GM12878 (cell line): ENCODE measurements around the gene STAMBP. TPM values are rescaled to one million over a fixed set of nuclear protein-coding genes. Genes with fewer than 3 reads are reported as not detected.

Source experiments
- ATAC-seq: fragments of 200-7000 bp; cut with Tn5 transposase; 3 replicates; pipeline ENCODE4 v1.9.1; 2020; ENCODE audit warnings: mild to moderate bottlenecking, moderate library complexity
- BruUV-seq: library from RNA; stranded (reverse); fragments of 400-500 nt; replicated peaks from 2 replicates; lab custom pipeline; 2021; lab: Mats Ljungman, UMichigan
- CTCF ChIA-PET: fragments of 300-600 bp; sonication (Branson Sonifier 250); formaldehyde crosslinking; extraction: SDS; loops from one replicate; lab custom pipeline; 2021; ENCODE audit warnings: inconsistent platforms; lab: Yijun Ruan, JAX
- POLR2A ChIA-PET: fragments of 350-600 bp; formaldehyde crosslinking; extraction: SDS; loops from one replicate; lab custom pipeline; 2021; ENCODE audit warnings: inconsistent platforms; lab: Charles Lee
- RAD21 ChIA-PET: fragments of 300-600 bp; sonication (Branson Sonifier 250); formaldehyde crosslinking; loops from one replicate; lab custom pipeline; 2023; ENCODE audit warnings: antibody characterized with exemption; ENCODE audit not compliant: unreplicated experiment; lab: Charles Lee
- SMC1A ChIA-PET: fragments of 300-600 bp; sonication (Branson Sonifier 250); formaldehyde crosslinking; loops from one replicate; lab custom pipeline; 2023; ENCODE audit not compliant: unreplicated experiment, uncharacterized antibody; lab: Charles Lee
- DNase-seq: peaks from one replicate; pipeline ENCODE4 v3.0.0-alpha.2; 2011; ENCODE audit warnings: low read depth, low spot score
- FAIRE-seq: peaks from 3 replicates; lab custom pipeline; 2011; peaks lifted over from hg19 to GRCh38; lab: Jason Lieb, UNC
- H2AFZ ChIP-seq: 2 replicates; pipeline ENCODE4 v1.6.0; 2011; ENCODE audit warnings: low read depth, low read length, control low read depth; ENCODE audit not compliant: control insufficient read depth
- H3K27ac ChIP-seq: 2 replicates; pipeline ENCODE4 v1.5.1; 2011; ENCODE audit warnings: control low read depth; ENCODE audit not compliant: control insufficient read depth, insufficient read depth
- H3K27me3 ChIP-seq, 2 experiments: replicated peaks in 1 of 2; 2 replicates each; pipeline versions ENCODE4 v1.6.0 to v1.6.1; 2011; ENCODE audit warnings: low read length in 1 of 2; ENCODE audit not compliant: control insufficient read depth in 2 of 2, insufficient read depth in 2 of 2
- H3K36me3 ChIP-seq, 2 experiments: 2 replicates each; pipeline ENCODE4 v1.5.1; 2011; ENCODE audit warnings: low read length in 1 of 2; ENCODE audit not compliant: control insufficient read depth in 2 of 2, insufficient read depth in 2 of 2
- H3K4me1 ChIP-seq: 2 replicates; pipeline ENCODE4 v1.6.1; 2011; ENCODE audit warnings: mild to moderate bottlenecking, low read length, moderate library complexity, mixed read lengths; ENCODE audit not compliant: control insufficient read depth, insufficient read depth
- H3K4me2 ChIP-seq: 2 replicates; pipeline ENCODE4 v1.6.0; 2011; ENCODE audit warnings: control low read depth; ENCODE audit not compliant: control insufficient read depth, insufficient read depth
- H3K4me3 ChIP-seq: fragments of 200-600 bp; sonication (generic); 2 replicates; pipeline ENCODE4 v1.5.1; 2016
- H3K79me2 ChIP-seq: 2 replicates; pipeline ENCODE4 v1.6.0; 2011; ENCODE audit warnings: low read length; ENCODE audit not compliant: control insufficient read depth, insufficient read depth
- H3K9ac ChIP-seq: 2 replicates; pipeline ENCODE4 v1.8.0; 2011; ENCODE audit warnings: low read length, control low read depth, mixed read lengths; ENCODE audit not compliant: control insufficient read depth, insufficient read depth
- H3K9me3 ChIP-seq: replicated peaks from 3 replicates; pipeline ENCODE4 v1.5.1; 2011; ENCODE audit warnings: mild to moderate bottlenecking, low read length; ENCODE audit not compliant: control insufficient read depth, insufficient read depth
- H4K20me1 ChIP-seq: 2 replicates; pipeline ENCODE4 v1.6.0; 2011; ENCODE audit not compliant: control insufficient read depth, insufficient read depth
- BACH1 ChIP-seq: fragments of 450-650 bp; IDR thresholded peaks from 2 replicates; pipeline ENCODE4 v1.6.1; 2017; ENCODE audit warnings: mild to moderate bottlenecking, borderline replicate concordance
- CBFB ChIP-seq: IDR thresholded peaks from 2 replicates; pipeline ENCODE4 v1.6.1; 2016; ENCODE audit warnings: antibody characterized with exemption, low read depth
- HDAC6 ChIP-seq: fragments of 200-600 bp; sonication (generic); IDR thresholded peaks from one replicate; pipeline ENCODE4 v1.8.0; 2017; ENCODE audit warnings: antibody characterized with exemption; ENCODE audit not compliant: unreplicated experiment
- KLF5 ChIP-seq: fragments of 450-650 bp; IDR thresholded peaks from 2 replicates; pipeline ENCODE4 v1.6.1; 2014; ENCODE audit warnings: mild to moderate bottlenecking; ENCODE audit not compliant: partially characterized antibody
- NFYB ChIP-seq: IDR thresholded peaks from 2 replicates; pipeline ENCODE4 v1.6.1; 2011; ENCODE audit warnings: low read depth, mild to moderate bottlenecking, low read length, improper control_type of control experiment, moderate library complexity; ENCODE audit not compliant: insufficient read depth
- PML ChIP-seq: IDR thresholded peaks from 2 replicates; pipeline ENCODE4 v1.6.1; 2012; ENCODE audit warnings: low read length, inconsistent platforms
- SP1 ChIP-seq: IDR thresholded peaks from one replicate; pipeline ENCODE4 v1.6.1; 2011; ENCODE audit warnings: low read depth, low read length
- TARDBP ChIP-seq: IDR thresholded peaks from 2 replicates; pipeline ENCODE4 v1.6.1; 2016; ENCODE audit warnings: borderline replicate concordance
- ZSCAN29 ChIP-seq: fragments of 450-650 bp; IDR thresholded peaks from 2 replicates; pipeline ENCODE4 v1.6.1; 2017; ENCODE audit warnings: mild to moderate bottlenecking, moderate library complexity
- WGBS: methylation state at CpG from one replicate; pipeline ENCODE4 v1.1.6; 2016; ENCODE audit warnings: low lambda C conversion rate; ENCODE audit not compliant: insufficient replicate concordance, insufficient coverage; ENCODE audit errors: missing lambda C conversion rate; 5-methylcytosine and 5-hydroxymethylcytosine counted together
- in situ Hi-C: fragments of 300-500 bp; cut with MboI; formaldehyde crosslinking; loops from 9 replicates; pipeline ENCODE4 v1.14.3; 2018; ENCODE audit warnings: mixed read lengths
- intact Hi-C: fragments of 100-400 bp; cut with micrococcal nuclease; formaldehyde crosslinking; loops from one replicate; pipeline ENCODE4 v1.14.2; 2022; ENCODE audit not compliant: unreplicated experiment
- polyA plus RNA-seq, 11 experiments: library from polyadenylated mRNA; depleted of rRNA in 4 of 11; unstranded in 6 of 11; stranded (reverse) in 5 of 11; fragments of >200 nt; fragmentation: Nextera tagmentation in 4 of 11; fragmentation: Illumina TruSeq in 1 of 11; extraction: Ambion mirVana in 4 of 11; extraction: Trizol in 1 of 11; gene quantifications; 1 replicate in 1 of 11; 2 replicates in 10 of 11; pipeline versions ENCODE4 v1.2.1 to v1.2.3, GENCODE V29; 2011 to 2016; ENCODE audit warnings: inconsistent platforms in 2 of 11, missing spikeins in 2 of 11, low read depth in 1 of 11
- total RNA-seq, 4 experiments: library from RNA; depleted of rRNA in 3 of 4; stranded (reverse); fragments of >200 nt in 3 of 4; fragmentation: Illumina TruSeq in 1 of 4; extraction: Trizol in 1 of 4; gene quantifications; 2 replicates each; pipeline versions ENCODE4 v1.2.1 to v1.2.3, GENCODE V29; 2013 to 2021
- TF ChIP-seq, protein P1 (sequence below): IDR thresholded peaks from 2 replicates; pipeline ENCODE4 v1.6.1; 2012; ENCODE audit warnings: low read depth, low read length, improper control_type of control experiment
- TF ChIP-seq, protein P2 (sequence below): IDR thresholded peaks from 2 replicates; pipeline ENCODE4 v1.6.1; 2012; ENCODE audit warnings: improper control_type of control experiment, low read depth, low read length; ENCODE audit not compliant: insufficient replicate concordance
- TF ChIP-seq, protein P3 (sequence below): IDR thresholded peaks from 2 replicates; pipeline ENCODE4 v1.6.1; 2012; ENCODE audit warnings: low read depth, low read length, improper control_type of control experiment
- TF ChIP-seq, protein P4 (sequence below): fragments of 450-650 bp; conservative IDR thresholded peaks from 2 replicates; pipeline ENCODE4 v1.6.1; 2017; ENCODE audit warnings: mild to moderate bottlenecking, moderate library complexity

The STAMBP gene
- total and polyA plus RNA-seq, 10 of the 15 experiments (the other 5 are each of a cell fraction or from before 2014, with no cell fraction given) = 38.9 to 84.1 (median 69.7) TPM

DNA sequence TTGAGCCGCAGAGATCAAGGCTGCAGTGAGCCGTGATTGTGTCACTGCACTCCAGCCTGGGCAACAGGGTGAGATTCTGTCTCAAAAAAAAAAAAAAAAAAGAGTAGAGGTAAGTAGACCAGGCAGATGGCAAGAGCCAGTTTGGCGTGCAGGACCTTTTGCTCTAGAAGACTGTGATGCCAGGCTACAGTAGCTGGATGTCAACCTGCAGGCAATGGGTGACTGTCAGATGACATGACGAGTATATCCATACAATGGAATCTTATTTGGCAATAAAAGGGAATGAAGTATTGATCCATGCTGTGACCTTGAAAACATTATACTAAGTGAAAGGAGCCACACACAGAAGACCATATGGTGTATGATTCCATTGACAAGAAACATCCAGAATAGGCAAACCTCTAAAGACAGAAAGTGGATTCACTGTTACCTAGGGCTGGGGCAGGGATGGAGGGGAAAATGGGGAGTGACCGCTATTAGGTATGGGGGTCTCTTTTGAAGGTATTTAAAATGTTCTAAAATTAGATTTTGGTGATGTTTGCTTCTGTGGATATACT is 86.8 kb downstream of the STAMBP start:
- H3K4me3 ChIP-seq = no peak overlapping the region
- peaks cover under 1% of the 10 kb centered on the region; the same call in 1 of the 2 replicates for H3K4me1 ChIP-seq
- TF ChIP-seq, protein P1, sequence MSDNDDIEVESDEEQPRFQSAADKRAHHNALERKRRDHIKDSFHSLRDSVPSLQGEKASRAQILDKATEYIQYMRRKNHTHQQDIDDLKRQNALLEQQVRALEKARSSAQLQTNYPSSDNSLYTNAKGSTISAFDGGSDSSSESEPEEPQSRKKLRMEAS = no peak
- TF ChIP-seq NFYB = no peak
- TF ChIP-seq BACH1 = no peak
- no peak for TF ChIP-seq TARDBP
- TF ChIP-seq, protein P2, sequence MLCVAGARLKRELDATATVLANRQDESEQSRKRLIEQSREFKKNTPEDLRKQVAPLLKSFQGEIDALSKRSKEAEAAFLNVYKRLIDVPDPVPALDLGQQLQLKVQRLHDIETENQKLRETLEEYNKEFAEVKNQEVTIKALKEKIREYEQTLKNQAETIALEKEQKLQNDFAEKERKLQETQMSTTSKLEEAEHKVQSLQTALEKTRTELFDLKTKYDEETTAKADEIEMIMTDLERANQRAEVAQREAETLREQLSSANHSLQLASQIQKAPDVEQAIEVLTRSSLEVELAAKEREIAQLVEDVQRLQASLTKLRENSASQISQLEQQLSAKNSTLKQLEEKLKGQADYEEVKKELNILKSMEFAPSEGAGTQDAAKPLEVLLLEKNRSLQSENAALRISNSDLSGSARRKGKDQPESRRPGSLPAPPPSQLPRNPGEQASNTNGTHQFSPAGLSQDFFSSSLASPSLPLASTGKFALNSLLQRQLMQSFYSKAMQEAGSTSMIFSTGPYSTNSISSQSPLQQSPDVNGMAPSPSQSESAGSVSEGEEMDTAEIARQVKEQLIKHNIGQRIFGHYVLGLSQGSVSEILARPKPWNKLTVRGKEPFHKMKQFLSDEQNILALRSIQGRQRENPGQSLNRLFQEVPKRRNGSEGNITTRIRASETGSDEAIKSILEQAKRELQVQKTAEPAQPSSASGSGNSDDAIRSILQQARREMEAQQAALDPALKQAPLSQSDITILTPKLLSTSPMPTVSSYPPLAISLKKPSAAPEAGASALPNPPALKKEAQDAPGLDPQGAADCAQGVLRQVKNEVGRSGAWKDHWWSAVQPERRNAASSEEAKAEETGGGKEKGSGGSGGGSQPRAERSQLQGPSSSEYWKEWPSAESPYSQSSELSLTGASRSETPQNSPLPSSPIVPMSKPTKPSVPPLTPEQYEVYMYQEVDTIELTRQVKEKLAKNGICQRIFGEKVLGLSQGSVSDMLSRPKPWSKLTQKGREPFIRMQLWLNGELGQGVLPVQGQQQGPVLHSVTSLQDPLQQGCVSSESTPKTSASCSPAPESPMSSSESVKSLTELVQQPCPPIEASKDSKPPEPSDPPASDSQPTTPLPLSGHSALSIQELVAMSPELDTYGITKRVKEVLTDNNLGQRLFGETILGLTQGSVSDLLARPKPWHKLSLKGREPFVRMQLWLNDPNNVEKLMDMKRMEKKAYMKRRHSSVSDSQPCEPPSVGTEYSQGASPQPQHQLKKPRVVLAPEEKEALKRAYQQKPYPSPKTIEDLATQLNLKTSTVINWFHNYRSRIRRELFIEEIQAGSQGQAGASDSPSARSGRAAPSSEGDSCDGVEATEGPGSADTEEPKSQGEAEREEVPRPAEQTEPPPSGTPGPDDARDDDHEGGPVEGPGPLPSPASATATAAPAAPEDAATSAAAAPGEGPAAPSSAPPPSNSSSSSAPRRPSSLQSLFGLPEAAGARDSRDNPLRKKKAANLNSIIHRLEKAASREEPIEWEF = no peak
- TF ChIP-seq, protein P3, sequence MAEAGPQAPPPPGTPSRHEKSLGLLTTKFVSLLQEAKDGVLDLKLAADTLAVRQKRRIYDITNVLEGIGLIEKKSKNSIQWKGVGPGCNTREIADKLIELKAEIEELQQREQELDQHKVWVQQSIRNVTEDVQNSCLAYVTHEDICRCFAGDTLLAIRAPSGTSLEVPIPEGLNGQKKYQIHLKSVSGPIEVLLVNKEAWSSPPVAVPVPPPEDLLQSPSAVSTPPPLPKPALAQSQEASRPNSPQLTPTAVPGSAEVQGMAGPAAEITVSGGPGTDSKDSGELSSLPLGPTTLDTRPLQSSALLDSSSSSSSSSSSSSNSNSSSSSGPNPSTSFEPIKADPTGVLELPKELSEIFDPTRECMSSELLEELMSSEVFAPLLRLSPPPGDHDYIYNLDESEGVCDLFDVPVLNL = no peak
- TF ChIP-seq, protein P4, sequence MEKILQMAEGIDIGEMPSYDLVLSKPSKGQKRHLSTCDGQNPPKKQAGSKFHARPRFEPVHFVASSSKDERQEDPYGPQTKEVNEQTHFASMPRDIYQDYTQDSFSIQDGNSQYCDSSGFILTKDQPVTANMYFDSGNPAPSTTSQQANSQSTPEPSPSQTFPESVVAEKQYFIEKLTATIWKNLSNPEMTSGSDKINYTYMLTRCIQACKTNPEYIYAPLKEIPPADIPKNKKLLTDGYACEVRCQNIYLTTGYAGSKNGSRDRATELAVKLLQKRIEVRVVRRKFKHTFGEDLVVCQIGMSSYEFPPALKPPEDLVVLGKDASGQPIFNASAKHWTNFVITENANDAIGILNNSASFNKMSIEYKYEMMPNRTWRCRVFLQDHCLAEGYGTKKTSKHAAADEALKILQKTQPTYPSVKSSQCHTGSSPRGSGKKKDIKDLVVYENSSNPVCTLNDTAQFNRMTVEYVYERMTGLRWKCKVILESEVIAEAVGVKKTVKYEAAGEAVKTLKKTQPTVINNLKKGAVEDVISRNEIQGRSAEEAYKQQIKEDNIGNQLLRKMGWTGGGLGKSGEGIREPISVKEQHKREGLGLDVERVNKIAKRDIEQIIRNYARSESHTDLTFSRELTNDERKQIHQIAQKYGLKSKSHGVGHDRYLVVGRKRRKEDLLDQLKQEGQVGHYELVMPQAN = no peak
- no peak for TF ChIP-seq HDAC6
- no peak for TF ChIP-seq KLF5
- TF ChIP-seq SP1 = no peak
- no peak for TF ChIP-seq CBFB
- TF ChIP-seq PML = no peak
- TF ChIP-seq ZSCAN29 = no peak
- POLR2A ChIA-PET = no interaction called here
- H3K9ac ChIP-seq = no peak overlapping the region
- in situ Hi-C loops (no loop called here), intact Hi-C loops (no loop called here)
- no peaks in the 10 kb centered on the region for H3K9me3 ChIP-seq
- FAIRE-seq (no peak), ATAC-seq (no peak), DNase-seq (no peak)
- RAD21 ChIA-PET = no interaction called here
- H3K27me3 ChIP-seq = no peaks in the 10 kb centered on the region
- WGBS = 62% methylated on average over 4 of the region's 5 CpGs
- H3K79me2 ChIP-seq = no peaks in the 10 kb centered on the region
- H2AFZ ChIP-seq = no peak overlapping the region
- no peak overlapping the region for H3K27ac ChIP-seq
- SMC1A ChIA-PET = interaction anchor here (1.2 kb wide), 1 partner anchor 152 kb away, joined by 4 read pairs; no protein-coding TSS in a partner anchor
- CTCF ChIA-PET = no interaction called here
- H3K36me3 ChIP-seq = no peaks in the 10 kb centered on the region
- no peaks in the 10 kb centered on the region for H4K20me1 ChIP-seq
- BruUV-seq = no TSS peak
- H3K4me2 ChIP-seq = no peak overlapping the region
